Measurements from ENCODE around the gene OR6A2.

OR6A2 gene

GRCh38 chr11:6746626-6747025 is 52.9 kb downstream of the OR6A2 start:
- CTCF ChIA-PET = interaction anchor here (1.1 to 1.2 kb wide), 2 partner anchors 9 to 623 kb away, joined by 3 to 6 read pairs; no protein-coding TSS in a partner anchor
- H3K27ac ChIP-seq = no peak overlapping the region
- no peak for DNase-seq (ENCODE audit: low spot score)
- TF ChIP-seq CTCF (conservative IDR thresholded peaks at IDR 0.05; ENCODE audit: low read depth) = no peak
- POLR2A ChIA-PET (ENCODE audit: low non-redundant PET) = no interaction called here

- ChIA-PET POLR2A (ENCODE audit: low non-redundant PET) (no interaction called here), CTCF (interaction anchor here (0.6 to 1.2 kb wide), 4 partner anchors 8 to 624 kb away, joined by 3 to 6 read pairs (median 4); no protein-coding TSS in a partner anchor)
- TF ChIP-seq CTCF (conservative IDR thresholded peaks at IDR 0.05; ENCODE audit: low read depth) = no peak
- no peak overlapping the region for H3K27ac ChIP-seq
- no peak for DNase-seq (ENCODE audit: low spot score)
Observed at GRCh38 chr11:6746086-6746618, 53.3 kb downstream of the OR6A2 start.

- CTCF ChIA-PET = interaction anchor here (0.6 to 0.8 kb wide), 3 partner anchors 12 to 399 kb away, joined by 3 to 5 read pairs (median 4); no protein-coding TSS in a partner anchor
- POLR2A ChIA-PET (ENCODE audit: low non-redundant PET) = no interaction called here
Observed at GRCh38 chr11:6745465-6746015, 53.9 kb downstream of the OR6A2 start.

GRCh38 chr11:6745018-6745417 is 54.5 kb downstream of the OR6A2 start:
- DNase-seq (ENCODE audit: low spot score) = no peak
- POLR2A ChIA-PET (ENCODE audit: low non-redundant PET) = no interaction called here
- TF ChIP-seq CTCF (conservative IDR thresholded peaks at IDR 0.05; ENCODE audit: low read depth) = no peak
- H3K27ac ChIP-seq = no peak overlapping the region
- CTCF ChIA-PET = interaction anchor here (0.7 to 0.8 kb wide), 2 partner anchors 12 to 400 kb away, joined by 4 to 5 read pairs; no protein-coding TSS in a partner anchor

More at GRCh38 chr11:6745465-6746015, 53.9 kb downstream of the OR6A2 start:
- no peak overlapping the region for H3K27ac ChIP-seq
- no peak for TF ChIP-seq CTCF (conservative IDR thresholded peaks at IDR 0.05; ENCODE audit: low read depth)
- DNase-seq (ENCODE audit: low spot score) = no peak

GRCh38 chr11:6742260-6742659 is 57.2 kb downstream of the OR6A2 start:
- TF ChIP-seq CTCF (conservative IDR thresholded peaks at IDR 0.05; ENCODE audit: low read depth) = no peak
- no peak overlapping the region for H3K27ac ChIP-seq
- POLR2A ChIA-PET (ENCODE audit: low non-redundant PET) = no interaction called here
- CTCF ChIA-PET = no interaction called here
- DNase-seq (ENCODE audit: low spot score) = no peak

All from RWPE1 (cell line).